ENCODE data around the gene ZER1.

DNA sequence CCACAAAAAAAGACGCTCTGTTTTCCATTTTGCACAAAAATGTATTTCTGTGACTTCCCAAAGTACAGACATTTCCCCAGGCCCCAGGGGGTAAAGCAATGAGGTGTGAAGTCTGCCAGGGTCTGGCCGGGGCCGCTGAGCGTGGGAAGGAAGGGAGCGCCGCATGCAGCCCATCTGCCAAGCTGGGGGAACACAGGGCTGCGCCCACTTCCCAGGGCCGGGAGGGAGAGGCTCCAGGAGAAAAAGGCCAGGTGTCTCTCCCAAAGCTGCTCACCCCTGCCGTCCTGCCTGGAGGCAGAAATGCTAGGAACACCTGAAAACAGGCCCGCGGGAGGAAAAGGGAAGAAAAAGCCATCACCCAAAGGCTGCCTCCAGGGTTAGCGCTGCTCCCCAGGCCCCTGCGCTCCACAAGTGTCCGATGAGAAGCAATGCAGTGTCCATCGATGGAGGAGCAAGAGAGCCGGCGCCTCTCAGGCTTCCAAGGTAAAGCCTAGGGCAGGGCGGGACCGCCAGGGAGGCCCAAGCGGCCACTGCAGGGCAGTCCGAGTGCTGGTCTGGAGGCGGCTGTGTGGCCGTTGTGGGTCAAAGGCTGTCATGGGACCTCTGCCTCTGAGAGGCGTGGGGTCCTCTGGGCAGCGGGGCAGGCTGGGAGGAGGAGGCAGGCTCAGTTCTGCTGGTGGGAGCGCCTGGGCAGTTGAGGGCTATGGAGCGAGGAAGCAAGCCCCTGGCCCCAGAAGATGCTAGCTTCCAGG lies 41.8 kb downstream of the ZER1 start:
- TF ChIP-seq, protein P1, sequence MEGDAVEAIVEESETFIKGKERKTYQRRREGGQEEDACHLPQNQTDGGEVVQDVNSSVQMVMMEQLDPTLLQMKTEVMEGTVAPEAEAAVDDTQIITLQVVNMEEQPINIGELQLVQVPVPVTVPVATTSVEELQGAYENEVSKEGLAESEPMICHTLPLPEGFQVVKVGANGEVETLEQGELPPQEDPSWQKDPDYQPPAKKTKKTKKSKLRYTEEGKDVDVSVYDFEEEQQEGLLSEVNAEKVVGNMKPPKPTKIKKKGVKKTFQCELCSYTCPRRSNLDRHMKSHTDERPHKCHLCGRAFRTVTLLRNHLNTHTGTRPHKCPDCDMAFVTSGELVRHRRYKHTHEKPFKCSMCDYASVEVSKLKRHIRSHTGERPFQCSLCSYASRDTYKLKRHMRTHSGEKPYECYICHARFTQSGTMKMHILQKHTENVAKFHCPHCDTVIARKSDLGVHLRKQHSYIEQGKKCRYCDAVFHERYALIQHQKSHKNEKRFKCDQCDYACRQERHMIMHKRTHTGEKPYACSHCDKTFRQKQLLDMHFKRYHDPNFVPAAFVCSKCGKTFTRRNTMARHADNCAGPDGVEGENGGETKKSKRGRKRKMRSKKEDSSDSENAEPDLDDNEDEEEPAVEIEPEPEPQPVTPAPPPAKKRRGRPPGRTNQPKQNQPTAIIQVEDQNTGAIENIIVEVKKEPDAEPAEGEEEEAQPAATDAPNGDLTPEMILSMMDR (conservative IDR thresholded peaks at IDR 0.05; ENCODE audit: low read length), result no peak
- no peak for TF ChIP-seq EZH2phosphoT487 (IDR thresholded peaks at IDR 0.05; ENCODE audit: borderline replicate concordance, low read depth, low read length)

Data from OCI-LY7 (cell line).